GM12878 (cell line): ENCODE measurements around the gene LHFPL5. TPM values are rescaled to one million over a fixed set of nuclear protein-coding genes. Genes with fewer than 3 reads are reported as not detected.

ENCODE experiments used
- ATAC-seq: fragments of 200-7000 bp; cut with Tn5 transposase; 3 replicates; pipeline ENCODE4 v1.9.1; 2020; ENCODE audit warnings: mild to moderate bottlenecking, moderate library complexity
- BruUV-seq: library from RNA; stranded (reverse); fragments of 400-500 nt; replicated peaks from 2 replicates; lab custom pipeline; 2021; lab: Mats Ljungman, UMichigan
- CTCF ChIA-PET: fragments of 300-600 bp; sonication (Branson Sonifier 250); formaldehyde crosslinking; extraction: SDS; loops from one replicate; lab custom pipeline; 2021; ENCODE audit warnings: inconsistent platforms; lab: Yijun Ruan, JAX
- POLR2A ChIA-PET: fragments of 350-600 bp; formaldehyde crosslinking; extraction: SDS; loops from one replicate; lab custom pipeline; 2021; ENCODE audit warnings: inconsistent platforms; lab: Charles Lee
- RAD21 ChIA-PET: fragments of 300-600 bp; sonication (Branson Sonifier 250); formaldehyde crosslinking; loops from one replicate; lab custom pipeline; 2023; ENCODE audit warnings: antibody characterized with exemption; ENCODE audit not compliant: unreplicated experiment; lab: Charles Lee
- SMC1A ChIA-PET: fragments of 300-600 bp; sonication (Branson Sonifier 250); formaldehyde crosslinking; loops from one replicate; lab custom pipeline; 2023; ENCODE audit not compliant: unreplicated experiment, uncharacterized antibody; lab: Charles Lee
- DNase-seq: peaks from one replicate; pipeline ENCODE4 v3.0.0-alpha.2; 2011; ENCODE audit warnings: low read depth, low spot score
- FAIRE-seq: peaks from 3 replicates; lab custom pipeline; 2011; peaks lifted over from hg19 to GRCh38; lab: Jason Lieb, UNC
- H2AFZ ChIP-seq: 2 replicates; pipeline ENCODE4 v1.6.0; 2011; ENCODE audit warnings: low read depth, low read length, control low read depth; ENCODE audit not compliant: control insufficient read depth
- H3K27ac ChIP-seq: 2 replicates; pipeline ENCODE4 v1.5.1; 2011; ENCODE audit warnings: control low read depth; ENCODE audit not compliant: control insufficient read depth, insufficient read depth
- H3K27me3 ChIP-seq, 2 experiments: replicated peaks in 1 of 2; 2 replicates each; pipeline versions ENCODE4 v1.6.0 to v1.6.1; 2011; ENCODE audit warnings: low read length in 1 of 2; ENCODE audit not compliant: control insufficient read depth in 2 of 2, insufficient read depth in 2 of 2
- H3K36me3 ChIP-seq, 2 experiments: 2 replicates each; pipeline ENCODE4 v1.5.1; 2011; ENCODE audit warnings: low read length in 1 of 2; ENCODE audit not compliant: control insufficient read depth in 2 of 2, insufficient read depth in 2 of 2
- H3K4me1 ChIP-seq: 2 replicates; pipeline ENCODE4 v1.6.1; 2011; ENCODE audit warnings: mild to moderate bottlenecking, low read length, moderate library complexity, mixed read lengths; ENCODE audit not compliant: control insufficient read depth, insufficient read depth
- H3K4me2 ChIP-seq: 2 replicates; pipeline ENCODE4 v1.6.0; 2011; ENCODE audit warnings: control low read depth; ENCODE audit not compliant: control insufficient read depth, insufficient read depth
- H3K4me3 ChIP-seq: fragments of 200-600 bp; sonication (generic); 2 replicates; pipeline ENCODE4 v1.5.1; 2016
- H3K79me2 ChIP-seq: 2 replicates; pipeline ENCODE4 v1.6.0; 2011; ENCODE audit warnings: low read length; ENCODE audit not compliant: control insufficient read depth, insufficient read depth
- H3K9ac ChIP-seq: 2 replicates; pipeline ENCODE4 v1.8.0; 2011; ENCODE audit warnings: low read length, control low read depth, mixed read lengths; ENCODE audit not compliant: control insufficient read depth, insufficient read depth
- H3K9me3 ChIP-seq: replicated peaks from 3 replicates; pipeline ENCODE4 v1.5.1; 2011; ENCODE audit warnings: mild to moderate bottlenecking, low read length; ENCODE audit not compliant: control insufficient read depth, insufficient read depth
- H4K20me1 ChIP-seq: 2 replicates; pipeline ENCODE4 v1.6.0; 2011; ENCODE audit not compliant: control insufficient read depth, insufficient read depth
- GABPA ChIP-seq: IDR thresholded peaks from 2 replicates; pipeline ENCODE4 v1.6.1; 2014; ENCODE audit warnings: antibody characterized with exemption, low read depth, mild to moderate bottlenecking, inconsistent platforms
- MEF2B ChIP-seq: fragments of 450-650 bp; IDR thresholded peaks from 2 replicates; pipeline ENCODE4 v1.6.1; 2018; ENCODE audit warnings: mild to moderate bottlenecking, moderate library complexity; ENCODE audit not compliant: partially characterized antibody, poor library complexity, severe bottlenecking
- MTA2 ChIP-seq: fragments of 450-650 bp; IDR thresholded peaks from 2 replicates; pipeline ENCODE4 v1.6.1; 2016; ENCODE audit warnings: low read depth, mild to moderate bottlenecking, moderate library complexity
- NR2C1 ChIP-seq: fragments of 450-650 bp; IDR thresholded peaks from 2 replicates; pipeline ENCODE4 v1.6.1; 2017; ENCODE audit warnings: antibody characterized with exemption, mild to moderate bottlenecking, moderate library complexity
- PKNOX1 ChIP-seq: fragments of 450-650 bp; IDR thresholded peaks from 2 replicates; pipeline ENCODE4 v1.6.1; 2016; ENCODE audit warnings: mild to moderate bottlenecking
- RB1 ChIP-seq: fragments of 450-650 bp; formaldehyde crosslinking; IDR thresholded peaks from 2 replicates; pipeline ENCODE4 v1.6.1; 2017; ENCODE audit warnings: mild to moderate bottlenecking, borderline replicate concordance
- SRF ChIP-seq, 2 experiments: IDR thresholded peaks; 2 replicates each; pipeline ENCODE4 v1.6.1; 2011; ENCODE audit warnings: low read depth in 2 of 2, low read length in 2 of 2, mild to moderate bottlenecking in 1 of 2, moderate library complexity in 1 of 2
- TCF7 ChIP-seq: IDR thresholded peaks from 2 replicates; pipeline ENCODE4 v1.6.1; 2014; ENCODE audit warnings: antibody characterized with exemption, borderline replicate concordance
- ZNF622 ChIP-seq: fragments of 450-650 bp; IDR thresholded peaks from 2 replicates; pipeline ENCODE4 v1.6.1; 2017; ENCODE audit warnings: mild to moderate bottlenecking, inconsistent platforms
- WGBS: methylation state at CpG from one replicate; pipeline ENCODE4 v1.1.6; 2016; ENCODE audit warnings: low lambda C conversion rate; ENCODE audit not compliant: insufficient replicate concordance, insufficient coverage; ENCODE audit errors: missing lambda C conversion rate; 5-methylcytosine and 5-hydroxymethylcytosine counted together
- in situ Hi-C: fragments of 300-500 bp; cut with MboI; formaldehyde crosslinking; loops from 9 replicates; pipeline ENCODE4 v1.14.3; 2018; ENCODE audit warnings: mixed read lengths
- intact Hi-C: fragments of 100-400 bp; cut with micrococcal nuclease; formaldehyde crosslinking; loops from one replicate; pipeline ENCODE4 v1.14.2; 2022; ENCODE audit not compliant: unreplicated experiment
- polyA plus RNA-seq, 11 experiments: library from polyadenylated mRNA; depleted of rRNA in 4 of 11; unstranded in 6 of 11; stranded (reverse) in 5 of 11; fragments of >200 nt; fragmentation: Nextera tagmentation in 4 of 11; fragmentation: Illumina TruSeq in 1 of 11; extraction: Ambion mirVana in 4 of 11; extraction: Trizol in 1 of 11; gene quantifications; 1 replicate in 1 of 11; 2 replicates in 10 of 11; pipeline versions ENCODE4 v1.2.1 to v1.2.3, GENCODE V29; 2011 to 2016; ENCODE audit warnings: inconsistent platforms in 2 of 11, missing spikeins in 2 of 11, low read depth in 1 of 11
- total RNA-seq, 4 experiments: library from RNA; depleted of rRNA in 3 of 4; stranded (reverse); fragments of >200 nt in 3 of 4; fragmentation: Illumina TruSeq in 1 of 4; extraction: Trizol in 1 of 4; gene quantifications; 2 replicates each; pipeline versions ENCODE4 v1.2.1 to v1.2.3, GENCODE V29; 2013 to 2021
- TF ChIP-seq, protein P1 (sequence below): IDR thresholded peaks from 2 replicates; pipeline ENCODE4 v1.6.1; 2012; ENCODE audit warnings: low read depth, low read length, improper control_type of control experiment

LHFPL5 gene
- total and polyA plus RNA-seq, 10 of the 15 experiments (the other 5 are each of a cell fraction or from before 2014, with no cell fraction given): 0.11 TPM; not detected in 9

DNA sequence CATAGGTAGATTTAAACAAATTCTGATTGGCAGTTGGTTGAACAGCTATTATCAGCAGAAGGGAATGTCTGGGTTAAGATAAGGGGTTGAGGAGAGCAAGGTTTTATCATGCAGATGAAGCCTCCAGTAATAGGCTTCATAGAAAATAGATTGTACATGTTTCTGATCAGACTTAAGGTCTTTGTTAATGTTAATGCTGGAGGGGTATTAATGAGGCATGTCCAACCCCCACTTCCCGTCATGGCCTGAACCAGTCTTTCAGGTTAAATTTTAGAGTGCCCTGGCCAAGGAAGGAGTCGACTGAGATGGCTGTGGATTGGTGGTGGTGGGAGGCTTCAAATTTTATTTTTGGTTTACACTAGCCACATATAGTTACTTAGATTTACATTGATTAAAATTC, 21.0 kb upstream of the LHFPL5 start:
- H3K36me3 ChIP-seq: no peaks in the 10 kb centered on the region
- ATAC-seq: no peak
- ChIA-PET POLR2A (no interaction called here), CTCF (no interaction called here), SMC1A (no interaction called here), RAD21 (no interaction called here)
- H4K20me1 ChIP-seq: no peaks in the 10 kb centered on the region
- no peak overlapping the region for H3K9ac ChIP-seq
- no TSS peak for BruUV-seq
- H3K4me1 ChIP-seq: no peaks in the 10 kb centered on the region
- intact Hi-C loops (no loop called here), in situ Hi-C loops (no loop called here)
- no peak for FAIRE-seq
- H3K9me3 ChIP-seq: no peaks in the 10 kb centered on the region
- 0% methylated on average over 2 of the region's 2 CpGs for WGBS
- H2AFZ ChIP-seq: no peak overlapping the region
- H3K27ac ChIP-seq: no peak overlapping the region
- no peaks in the 10 kb centered on the region for H3K79me2 ChIP-seq
- peaks cover 1 to 4% of the 10 kb centered on the region in 2 experiments for H3K27me3 ChIP-seq
- no peak overlapping the region for H3K4me3 ChIP-seq
- no peak for DNase-seq
- no peak overlapping the region for H3K4me2 ChIP-seq
- TF ChIP-seq, protein P1, sequence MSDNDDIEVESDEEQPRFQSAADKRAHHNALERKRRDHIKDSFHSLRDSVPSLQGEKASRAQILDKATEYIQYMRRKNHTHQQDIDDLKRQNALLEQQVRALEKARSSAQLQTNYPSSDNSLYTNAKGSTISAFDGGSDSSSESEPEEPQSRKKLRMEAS: no peak
- no peak for TF ChIP-seq GABPA
- TF ChIP-seq NR2C1: no peak
- TF ChIP-seq TCF7: no peak
- TF ChIP-seq MTA2: no peak
- TF ChIP-seq PKNOX1: no peak
- no peak for TF ChIP-seq MEF2B
- TF ChIP-seq SRF (IDR thresholded peaks at IDR 0.05; ENCODE audit: low read depth in 2 of 2, low read length in 2 of 2): no peak
- TF ChIP-seq RB1: no peak
- no peak for TF ChIP-seq ZNF622
